Measurements from ENCODE around the gene RSRC1.

The RSRC1 gene

DNA sequence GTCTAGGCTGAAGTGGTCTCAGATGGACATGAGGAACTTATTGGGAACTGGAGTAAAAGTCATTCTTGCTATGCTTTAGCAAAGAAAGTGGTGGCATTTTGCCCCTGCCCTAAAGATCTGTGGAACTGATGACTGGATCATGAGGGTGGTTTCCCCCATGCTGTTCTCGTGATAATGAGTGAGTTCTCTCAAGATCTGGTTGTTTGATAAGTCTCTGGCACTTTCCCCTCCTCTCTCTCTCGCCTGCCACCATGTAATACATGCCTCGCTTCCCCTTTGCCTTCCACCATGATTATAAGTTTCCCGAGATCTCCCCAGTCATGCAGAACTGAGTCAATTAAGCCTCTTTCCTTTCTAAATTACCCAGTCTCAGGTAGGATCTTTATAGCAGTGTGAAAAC is 449.6 kb downstream of the RSRC1 start:
- DNase-seq (ENCODE audit: insufficient read length, low spot score) (no peak), FAIRE-seq (no peak)
- TF ChIP-seq, protein P1, sequence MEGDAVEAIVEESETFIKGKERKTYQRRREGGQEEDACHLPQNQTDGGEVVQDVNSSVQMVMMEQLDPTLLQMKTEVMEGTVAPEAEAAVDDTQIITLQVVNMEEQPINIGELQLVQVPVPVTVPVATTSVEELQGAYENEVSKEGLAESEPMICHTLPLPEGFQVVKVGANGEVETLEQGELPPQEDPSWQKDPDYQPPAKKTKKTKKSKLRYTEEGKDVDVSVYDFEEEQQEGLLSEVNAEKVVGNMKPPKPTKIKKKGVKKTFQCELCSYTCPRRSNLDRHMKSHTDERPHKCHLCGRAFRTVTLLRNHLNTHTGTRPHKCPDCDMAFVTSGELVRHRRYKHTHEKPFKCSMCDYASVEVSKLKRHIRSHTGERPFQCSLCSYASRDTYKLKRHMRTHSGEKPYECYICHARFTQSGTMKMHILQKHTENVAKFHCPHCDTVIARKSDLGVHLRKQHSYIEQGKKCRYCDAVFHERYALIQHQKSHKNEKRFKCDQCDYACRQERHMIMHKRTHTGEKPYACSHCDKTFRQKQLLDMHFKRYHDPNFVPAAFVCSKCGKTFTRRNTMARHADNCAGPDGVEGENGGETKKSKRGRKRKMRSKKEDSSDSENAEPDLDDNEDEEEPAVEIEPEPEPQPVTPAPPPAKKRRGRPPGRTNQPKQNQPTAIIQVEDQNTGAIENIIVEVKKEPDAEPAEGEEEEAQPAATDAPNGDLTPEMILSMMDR (IDR thresholded peaks at IDR 0.05; ENCODE audit: insufficient read depth, missing control alignments): no peak

DNA sequence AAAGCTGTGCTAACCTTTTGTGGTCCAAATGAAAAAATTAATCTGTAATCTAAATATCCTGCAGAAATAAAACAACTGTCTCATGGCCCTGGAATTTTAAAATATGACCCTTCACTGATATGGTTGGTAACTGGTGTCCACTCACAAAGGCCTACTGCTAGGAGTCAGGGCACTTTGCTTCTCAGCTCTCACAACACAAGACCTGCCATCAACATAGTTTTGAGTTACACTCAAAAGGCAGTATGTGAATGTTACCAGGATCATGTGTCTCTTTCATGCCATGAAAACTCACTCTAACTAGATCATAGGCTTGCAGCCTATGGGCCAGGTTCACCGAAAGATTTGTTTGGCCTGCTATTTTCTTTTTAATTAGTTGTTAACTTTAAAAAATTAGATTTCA is 451.1 kb downstream of the RSRC1 start:
- FAIRE-seq (no peak), DNase-seq (ENCODE audit: insufficient read length, low spot score) (no peak)
- TF ChIP-seq, protein P1 (IDR thresholded peaks at IDR 0.05; ENCODE audit: insufficient read depth, missing control alignments): no peak

DNA sequence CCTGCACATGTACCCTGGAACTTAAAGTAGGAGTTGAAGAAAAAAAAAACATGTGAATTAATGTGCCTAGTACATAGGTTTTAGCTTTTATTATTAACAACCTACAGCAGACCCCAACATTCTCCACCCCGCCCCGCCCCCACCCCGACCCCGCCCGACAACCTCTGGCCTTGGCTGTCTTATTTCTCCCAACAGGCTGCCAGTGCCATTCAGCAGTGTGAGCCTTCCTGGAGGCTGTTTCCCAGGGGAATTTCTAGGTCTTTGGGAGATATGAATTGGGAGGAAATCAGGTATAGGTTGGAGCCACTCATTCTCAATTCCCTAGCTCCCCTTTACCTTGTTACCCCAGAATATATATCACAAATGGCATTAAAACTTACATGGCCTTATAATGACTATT is 452.8 kb downstream of the RSRC1 start:
- TF ChIP-seq, protein P1 (IDR thresholded peaks at IDR 0.05; ENCODE audit: insufficient read depth, missing control alignments): no peak
- DNase-seq (ENCODE audit: insufficient read length, low spot score) (no peak), FAIRE-seq (no peak)

DNA sequence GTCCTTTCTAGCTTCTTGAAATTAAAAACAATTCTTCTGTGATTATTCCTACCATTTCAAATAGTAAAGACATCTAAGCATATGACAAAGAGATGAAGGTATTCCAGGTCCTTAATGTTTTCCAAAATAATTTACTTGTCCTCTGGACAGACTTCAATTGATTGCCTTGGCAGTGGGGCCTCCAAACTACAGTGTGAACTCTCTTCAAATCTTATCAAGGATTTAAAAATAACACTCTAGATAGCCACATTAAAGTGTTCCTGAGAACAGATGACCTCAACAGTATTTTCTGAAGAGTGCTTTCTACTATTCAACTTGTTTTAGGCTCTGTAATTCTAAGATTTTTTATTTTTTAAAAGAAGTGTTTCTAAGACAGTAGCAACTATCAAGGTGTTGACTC is 453.2 kb downstream of the RSRC1 start:
- no peak for FAIRE-seq
- DNase-seq (ENCODE audit: insufficient read length, low spot score): no peak
- TF ChIP-seq, protein P1 (IDR thresholded peaks at IDR 0.05; ENCODE audit: insufficient read depth, missing control alignments): no peak

DNA sequence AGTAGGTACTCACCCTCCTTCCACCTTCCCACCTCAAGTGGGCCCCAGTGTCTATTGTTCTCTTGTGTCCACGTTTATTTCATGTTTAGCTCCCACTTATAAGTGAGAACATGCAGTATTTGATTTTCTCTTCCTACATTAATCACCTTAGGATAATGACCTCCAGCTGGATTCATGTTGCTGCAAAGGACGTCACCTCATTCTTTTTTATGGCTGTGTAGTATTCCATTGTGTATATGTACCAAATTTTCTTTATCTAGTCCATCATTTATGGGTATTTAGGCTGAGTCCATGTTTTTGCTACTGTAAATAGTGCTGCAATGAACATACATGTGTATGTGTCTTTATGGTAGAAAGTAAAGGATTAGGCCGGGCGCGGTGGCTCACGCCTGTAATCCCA is 455.2 kb downstream of the RSRC1 start:
- FAIRE-seq (no peak), DNase-seq (ENCODE audit: insufficient read length, low spot score) (no peak)
- TF ChIP-seq, protein P1 (IDR thresholded peaks at IDR 0.05; ENCODE audit: insufficient read depth, missing control alignments): no peak

DNA sequence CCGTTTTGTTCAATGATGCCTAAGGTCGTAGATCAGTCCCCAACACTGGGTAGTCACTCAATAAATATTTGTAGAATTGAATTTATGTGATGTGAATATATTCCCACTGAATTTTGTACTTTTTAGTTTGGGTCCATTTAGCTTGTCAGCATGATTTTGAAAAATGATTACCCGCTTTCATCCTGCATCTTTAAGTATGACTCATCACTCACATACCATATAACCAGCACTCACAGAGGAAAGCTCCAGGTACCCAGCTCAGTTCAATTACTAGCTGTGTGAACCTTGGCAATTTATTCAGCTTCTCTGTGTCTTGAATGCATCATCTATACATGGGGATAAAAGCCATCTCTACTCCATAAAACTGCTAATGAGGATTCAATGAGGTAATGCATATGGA is 458.9 kb downstream of the RSRC1 start:
- TF ChIP-seq, protein P1 (IDR thresholded peaks at IDR 0.05; ENCODE audit: insufficient read depth, missing control alignments): no peak
- FAIRE-seq: no peak
- no peak for DNase-seq (ENCODE audit: insufficient read length, low spot score)

DNA sequence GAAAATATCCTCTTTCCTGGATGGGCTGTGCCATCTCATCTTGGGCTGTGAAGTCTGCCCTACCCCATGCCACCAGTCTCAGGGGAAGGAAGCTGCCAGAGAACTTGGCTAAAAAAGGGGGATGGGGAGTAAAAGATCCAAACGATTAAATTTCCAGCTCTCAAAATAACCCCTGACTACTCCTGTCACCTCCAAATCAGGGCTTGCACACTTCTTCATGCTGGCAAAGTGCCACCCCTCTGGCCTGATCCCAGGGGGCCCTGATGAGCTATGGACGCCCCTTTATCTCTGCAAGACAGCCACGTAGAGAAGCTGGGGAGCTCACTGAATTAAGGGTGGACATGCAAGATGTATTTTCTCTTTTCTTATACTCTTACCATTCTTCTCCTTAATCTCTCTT is 459.9 kb downstream of the RSRC1 start:
- TF ChIP-seq, protein P1 (IDR thresholded peaks at IDR 0.05; ENCODE audit: insufficient read depth, missing control alignments): no peak
- DNase-seq (ENCODE audit: insufficient read length, low spot score): no peak
- no peak for FAIRE-seq
